WTC11 (cell line): ENCODE results near the gene ATXN7L2. TPM values are rescaled to one million over a fixed set of nuclear protein-coding genes. Genes with fewer than 3 reads are reported as not detected.

Experiments
- ATAC-seq: fragments of 200-7000 bp; cut with Tn5 transposase; 2 replicates; pipeline ENCODE4 v1.10.0; 2021; ENCODE audit warnings: mild to moderate bottlenecking, moderate library complexity
- CTCF ChIA-PET: fragments of 300-600 bp; sonication (Branson Sonifier 250); formaldehyde crosslinking; loops from one replicate; lab custom pipeline; 2021; ENCODE audit warnings: antibody characterized with exemption; lab: Charles Lee
- POLR2A ChIA-PET: fragments of 350-600 bp; sonication (Branson Sonifier 250); formaldehyde crosslinking; loops from one replicate; lab custom pipeline; 2021; ENCODE audit warnings: antibody characterized with exemption; lab: Charles Lee
- DNase-seq: peaks from one replicate; pipeline ENCODE4 v3.0.0; 2021; ENCODE audit warnings: low spot score
- H3K27ac Mint-ChIP-seq: 2 replicates; pipeline ENCODE4 v1.8.0; 2021; ENCODE audit warnings: mixed read lengths
- H3K27me3 Mint-ChIP-seq: 2 replicates; pipeline ENCODE4 v1.8.0; 2021; ENCODE audit warnings: low read depth, mild to moderate bottlenecking, moderate library complexity, mixed read lengths
- H3K36me3 Mint-ChIP-seq: 2 replicates; pipeline ENCODE4 v1.8.0; 2021; ENCODE audit warnings: mixed read lengths
- H3K4me1 Mint-ChIP-seq: 2 replicates; pipeline ENCODE4 v1.8.0; 2022; ENCODE audit warnings: mixed read lengths
- H3K4me3 Mint-ChIP-seq: 2 replicates; pipeline ENCODE4 v1.8.0; 2021; ENCODE audit warnings: mild to moderate bottlenecking, moderate library complexity, mixed read lengths
- H3K9me3 Mint-ChIP-seq: 2 replicates; pipeline ENCODE4 v1.8.0; 2021; ENCODE audit warnings: mixed read lengths
- CBFB ChIP-seq: sonication (generic); formaldehyde crosslinking; IDR thresholded peaks from 2 replicates; pipeline ENCODE4 v1.8.1; 2022; ENCODE audit warnings: mild to moderate bottlenecking, low read depth, missing genetic modification reagents
- CDX4 ChIP-seq: fragments of 250-450 bp; sonication (Bioruptor Pico); IDR thresholded peaks from 2 replicates; pipeline ENCODE4 v1.9.0; 2021; ENCODE audit warnings: moderate library complexity, mild to moderate bottlenecking, inconsistent platforms, borderline replicate concordance
- E2F4 ChIP-seq: sonication (generic); formaldehyde crosslinking; IDR thresholded peaks from 2 replicates; pipeline ENCODE4 v1.8.1; 2022; ENCODE audit warnings: low read depth, mild to moderate bottlenecking, moderate library complexity, missing genetic modification reagents, borderline replicate concordance
- FOXP4 ChIP-seq: sonication (generic); formaldehyde crosslinking; IDR thresholded peaks from 2 replicates; pipeline ENCODE4 v1.8.0; 2022; ENCODE audit warnings: mild to moderate bottlenecking, missing genetic modification reagents
- NFATC4 ChIP-seq: fragments of 250-450 bp; sonication (Bioruptor Pico); IDR thresholded peaks from 2 replicates; pipeline ENCODE4 v1.9.0; 2021; ENCODE audit warnings: mild to moderate bottlenecking
- NFE2L1 ChIP-seq: sonication (generic); formaldehyde crosslinking; IDR thresholded peaks from 2 replicates; pipeline ENCODE4 v1.8.1; 2023; ENCODE audit warnings: missing genetic modification reagents
- NR3C1 ChIP-seq: sonication (generic); formaldehyde crosslinking; conservative IDR thresholded peaks from 2 replicates; pipeline ENCODE4 v1.8.1; 2023; ENCODE audit warnings: low read depth, mild to moderate bottlenecking, missing genetic modification reagents
- PRDM15 ChIP-seq: sonication (generic); formaldehyde crosslinking; IDR thresholded peaks from 2 replicates; pipeline ENCODE4 v1.8.0; 2022; ENCODE audit warnings: missing genetic modification reagents
- PREB ChIP-seq: sonication (generic); formaldehyde crosslinking; IDR thresholded peaks from 2 replicates; pipeline ENCODE4 v1.8.1; 2022; ENCODE audit warnings: mild to moderate bottlenecking, missing genetic modification reagents, moderate library complexity, borderline replicate concordance
- SOX15 ChIP-seq: fragments of 250-450 bp; sonication (Bioruptor Pico); IDR thresholded peaks from 2 replicates; pipeline ENCODE4 v1.9.0; 2021; ENCODE audit warnings: mild to moderate bottlenecking
- STAT6 ChIP-seq: sonication (generic); formaldehyde crosslinking; conservative IDR thresholded peaks from 2 replicates; pipeline ENCODE4 v1.8.1; 2023; ENCODE audit warnings: mild to moderate bottlenecking, low read depth, missing genetic modification reagents, moderate library complexity
- TEAD1 ChIP-seq: sonication (generic); formaldehyde crosslinking; IDR thresholded peaks from 2 replicates; pipeline ENCODE4 v1.8.0; 2022; ENCODE audit warnings: mild to moderate bottlenecking, missing genetic modification reagents
- ZMAT4 ChIP-seq: fragments of 250-450 bp; sonication (Bioruptor Pico); IDR thresholded peaks from 2 replicates; pipeline ENCODE4 v1.9.0; 2021; ENCODE audit warnings: mild to moderate bottlenecking
- ZNF281 ChIP-seq: sonication (generic); formaldehyde crosslinking; IDR thresholded peaks from 2 replicates; pipeline ENCODE4 v1.8.0; 2023; ENCODE audit warnings: mild to moderate bottlenecking, missing genetic modification reagents
- ZNF396 ChIP-seq: fragments of 250-450 bp; sonication (Bioruptor Pico); IDR thresholded peaks from 2 replicates; pipeline ENCODE4 v1.8.0; 2021; ENCODE audit warnings: mild to moderate bottlenecking, moderate library complexity, borderline replicate concordance
- ZNF512 ChIP-seq: sonication (generic); formaldehyde crosslinking; IDR thresholded peaks from 2 replicates; pipeline ENCODE4 v1.8.1; 2022; ENCODE audit warnings: missing genetic modification reagents, borderline replicate concordance
- total RNA-seq: library from RNA; stranded (reverse); gene quantifications from 3 replicates; pipeline ENCODE4 v1.2.3, GENCODE V29; 2021

ATXN7L2 gene
- total RNA-seq, 1 experiment from 2014 or later: 11.1 TPM

GRCh38 chr1:109503935-109504334, 20.2 kb downstream of the ATXN7L2 start (continued):
- TF ChIP-seq ZNF396 (CRISPR knock-in tag) (no peak), NFE2L1 (CRISPR knock-in tag) (no peak), PRDM15 (CRISPR knock-in tag) (no peak), FOXP4 (CRISPR knock-in tag) (no peak), ZMAT4 (CRISPR knock-in tag) (no peak), ZNF512 (CRISPR knock-in tag) (no peak), NR3C1 (CRISPR knock-in tag) (no peak), PREB (CRISPR knock-in tag) (no peak)

- ChIA-PET POLR2A (no interaction called here), CTCF (interaction anchor here (1.0 to 7.6 kb wide), 5 partner anchors 7 to 26 kb away, joined by 3 to 128 read pairs (median 9); partner anchors contain the start of gene CYB561D1)
- H3K27ac Mint-ChIP-seq: no peak overlapping the region
- H3K27me3 Mint-ChIP-seq: peaks cover 29% of the 10 kb centered on the region
- H3K9me3 Mint-ChIP-seq: no peaks in the 10 kb centered on the region
- DNase-seq: no peak
- H3K36me3 Mint-ChIP-seq: no peaks in the 10 kb centered on the region
- no peak for ATAC-seq
- peaks cover 13% of the 10 kb centered on the region for H3K4me1 Mint-ChIP-seq
- H3K4me3 Mint-ChIP-seq: no peak overlapping the region
- TF ChIP-seq FOXP4 (CRISPR knock-in tag): no peak
- TF ChIP-seq CDX4: no peak
- no peak for TF ChIP-seq E2F4 (CRISPR knock-in tag)
- TF ChIP-seq STAT6 (CRISPR knock-in tag): no peak
- TF ChIP-seq ZNF281: no peak
- no peak for TF ChIP-seq NFATC4 (CRISPR knock-in tag)
- TF ChIP-seq TEAD1 (CRISPR knock-in tag): no peak
- no peak for TF ChIP-seq SOX15 (CRISPR knock-in tag)
- TF ChIP-seq CBFB (CRISPR knock-in tag): no peak
Observed at GRCh38 chr1:109504974-109505373, 21.3 kb downstream of the ATXN7L2 start.
